HepG2 (cell line): Measurements from ENCODE around the gene SMYD2. TPM values are rescaled to one million over a fixed set of nuclear protein-coding genes. Genes with fewer than 3 reads are reported as not detected.

Experiments used
- ATAC-seq: fragments of 200-7000 bp; cut with Tn5 transposase; 3 replicates; pipeline ENCODE4 v1.9.1; 2020; ENCODE audit warnings: mild to moderate bottlenecking, moderate library complexity
- BruUV-seq: library from RNA; stranded (reverse); fragments of 400-500 nt; replicated peaks from 2 replicates; lab custom pipeline; 2021; lab: Mats Ljungman, UMichigan
- CTCF ChIA-PET: fragments of 300-600 bp; formaldehyde crosslinking; extraction: SDS; loops from one replicate; lab custom pipeline; 2021; ENCODE audit warnings: low total read pairs, inconsistent platforms, low intra/inter-chr PET ratio; lab: Yijun Ruan, JAX
- POLR2A ChIA-PET: fragments of 350-600 bp; sonication (Branson Sonifier 250); formaldehyde crosslinking; loops from one replicate; lab custom pipeline; 2020; ENCODE audit warnings: antibody characterized with exemption, inconsistent platforms; lab: Yijun Ruan, JAX
- DNase-seq: peaks from one replicate; pipeline ENCODE4 v3.0.0-alpha.2; 2015; ENCODE audit warnings: low spot score
- FAIRE-seq: peaks from 3 replicates; lab custom pipeline; 2011; peaks lifted over from hg19 to GRCh38; lab: Jason Lieb, UNC
- H2AFZ ChIP-seq: one replicate; pipeline ENCODE4 v1.6.1; 2011; ENCODE audit warnings: low read length, inconsistent platforms
- H3K27ac ChIP-seq: fragments of 300-600 bp; 3 replicates; pipeline ENCODE4 v1.8.0; 2011; ENCODE audit warnings: mixed run types, mild to moderate bottlenecking, mixed read lengths, low read length, inconsistent platforms; ENCODE audit not compliant: insufficient read depth; ENCODE audit errors: extremely low read length
- H3K27me3 ChIP-seq, 2 experiments: fragments of 200-600 bp in 1 of 2; 2 replicates in 1 of 2; 3 replicates in 1 of 2; pipeline versions ENCODE4 v1.6.0 to v1.8.0; 2011; ENCODE audit warnings: low read length in 2 of 2, mild to moderate bottlenecking in 2 of 2, moderate library complexity in 2 of 2, inconsistent platforms in 1 of 2; ENCODE audit not compliant: insufficient read depth in 2 of 2, control insufficient read depth in 1 of 2
- H3K36me3 ChIP-seq, 2 experiments: fragments of 200-600 bp in 1 of 2; replicated peaks in 1 of 2; 2 replicates in 1 of 2; 3 replicates in 1 of 2; pipeline versions ENCODE4 v1.5.1 to v1.8.0; 2011; ENCODE audit warnings: low read length in 2 of 2, inconsistent platforms in 1 of 2; ENCODE audit not compliant: insufficient read depth in 2 of 2, control insufficient read depth in 1 of 2
- H3K4me1 ChIP-seq: 2 replicates; pipeline ENCODE4 v1.5.1; 2012; ENCODE audit warnings: low read length, inconsistent platforms; ENCODE audit not compliant: insufficient read depth
- H3K4me2 ChIP-seq: 2 replicates; pipeline ENCODE4 v1.6.0; 2011; ENCODE audit warnings: low read depth, low read length, inconsistent platforms
- H3K4me3 ChIP-seq, 3 experiments: fragments of 200-600 bp in 1 of 3; sonication (generic), shearing (Covaris generic) in 1 of 3; replicated peaks in 1 of 3; 2 replicates each; pipeline ENCODE4 v1.5.1; 2011 to 2016; ENCODE audit warnings: low read length in 3 of 3, inconsistent platforms in 2 of 3, low read depth in 2 of 3, mild to moderate bottlenecking in 2 of 3, control low read depth in 1 of 3, mixed read lengths in 1 of 3; ENCODE audit not compliant: insufficient read depth in 1 of 3
- H3K79me2 ChIP-seq: one replicate; pipeline ENCODE4 v1.6.1; 2011; ENCODE audit warnings: low read length, inconsistent platforms; ENCODE audit not compliant: insufficient read depth
- H3K9ac ChIP-seq: 2 replicates; pipeline ENCODE4 v1.6.0; 2011; ENCODE audit warnings: mild to moderate bottlenecking, low read depth, low read length, inconsistent platforms; ENCODE audit not compliant: insufficient read depth
- H3K9me3 ChIP-seq: 2 replicates; pipeline ENCODE4 v1.5.1; 2012; ENCODE audit warnings: mild to moderate bottlenecking, low read length
- H4K20me1 ChIP-seq: 2 replicates; pipeline ENCODE4 v1.6.0; 2011; ENCODE audit warnings: inconsistent platforms, mild to moderate bottlenecking, low read length, moderate library complexity; ENCODE audit not compliant: insufficient read depth
- DMTF1 ChIP-seq: sonication (generic); formaldehyde crosslinking; IDR thresholded peaks from 2 replicates; pipeline ENCODE4 v1.4.0; 2020; ENCODE audit warnings: mild to moderate bottlenecking, missing genetic modification reagents
- MBNL3 ChIP-seq: fragments of 250-450 bp; sonication (Bioruptor Pico); conservative IDR thresholded peaks from 2 replicates; pipeline ENCODE4 v1.8.0; 2022; ENCODE audit warnings: mild to moderate bottlenecking, inconsistent platforms
- TBX2 ChIP-seq: sonication (generic); formaldehyde crosslinking; IDR thresholded peaks from 2 replicates; pipeline ENCODE4 v1.5.0; 2020; ENCODE audit warnings: missing genetic modification reagents, mild to moderate bottlenecking, borderline replicate concordance
- ZBTB34 ChIP-seq: sonication (generic); formaldehyde crosslinking; IDR thresholded peaks from 2 replicates; pipeline ENCODE4 v1.8.0; 2022; ENCODE audit warnings: mild to moderate bottlenecking, missing genetic modification reagents
- WGBS: methylation state at CpG from one replicate; pipeline ENCODE4 v1.1.6; 2017; ENCODE audit warnings: low lambda C conversion rate; 5-methylcytosine and 5-hydroxymethylcytosine counted together
- in situ Hi-C: cut with HindIII; loops from 2 replicates; pipeline ENCODE4 v1.10.0; 2017; ENCODE audit warnings: low pct_unique_long_range_greater_than_20kb; ENCODE audit not compliant: extremely low pct_ligation_motif_present
- intact Hi-C: fragments of 100-400 bp; cut with micrococcal nuclease; formaldehyde crosslinking; loops from one replicate; pipeline ENCODE4 v1.10.0; 2022; ENCODE audit not compliant: unreplicated experiment
- polyA plus RNA-seq, 8 experiments: library from polyadenylated mRNA; depleted of rRNA in 3 of 8; stranded (reverse) in 7 of 8; unstranded in 1 of 8; fragments of >200 nt; fragmentation: Illumina TruSeq in 4 of 8; extraction: Trizol in 4 of 8; gene quantifications; 2 replicates each; pipeline versions ENCODE4 v1.2.1 to v1.2.3, GENCODE V29; 2011 to 2016; ENCODE audit warnings: low read depth in 4 of 8, missing spikeins in 1 of 8, mixed read lengths in 1 of 8; ENCODE audit not compliant: insufficient read depth in 1 of 8
- total RNA-seq, 5 experiments: library from RNA; depleted of rRNA; stranded (reverse); fragments of >200 nt; fragmentation: Illumina TruSeq; extraction: Trizol; gene quantifications; 2 replicates each; pipeline ENCODE4 v1.2.3, GENCODE V29; 2016; ENCODE audit warnings: low read depth in 1 of 5

The SMYD2 gene
- total and polyA plus RNA-seq, 2 of the 13 experiments (the other 11 are each of a cell fraction or from before 2014, with no cell fraction given), result 72.7 to 139 TPM

GRCh38 chr1:214271995-214272731 is 8.8 kb upstream of the SMYD2 start:
- H3K79me2 ChIP-seq, result no peaks in the 10 kb centered on the region
- no TSS peak for BruUV-seq
- no peak overlapping the region for H3K4me2 ChIP-seq
- no peaks in the 10 kb centered on the region for H3K4me1 ChIP-seq
- H3K36me3 ChIP-seq, result no peaks in the 10 kb centered on the region
- H3K27me3 ChIP-seq, result 0 out of 5 replicates have a peak, but pooled peaks cover 0 to 2% of the 10 kb centered on the region in 2 experiments
- H2AFZ ChIP-seq, result no peak overlapping the region
- no peak overlapping the region for H3K4me3 ChIP-seq
- H3K27ac ChIP-seq, result no peak overlapping the region
- no peak overlapping the region for H3K9ac ChIP-seq
- 8% methylated on average over 4 of the region's 4 CpGs for WGBS
- H4K20me1 ChIP-seq, result no peaks in the 10 kb centered on the region
- ATAC-seq (no peak), DNase-seq (no peak), FAIRE-seq (no peak)
- no peaks in the 10 kb centered on the region for H3K9me3 ChIP-seq
- ChIA-PET CTCF (interaction anchor here (1.0 kb wide), 1 partner anchor 59 kb away, joined by 3 read pairs; no protein-coding TSS in a partner anchor), POLR2A (no interaction called here)
- in situ Hi-C loops, result no loop called here
- intact Hi-C loops, result no loop called here
- TF ChIP-seq MBNL3 (no peak), DMTF1 (CRISPR knock-in tag) (no peak), TBX2 (CRISPR knock-in tag) (no peak), ZBTB34 (CRISPR knock-in tag) (no peak)
